ENCODE measurements around the gene PHLPP1.

Gene PHLPP1

DNA sequence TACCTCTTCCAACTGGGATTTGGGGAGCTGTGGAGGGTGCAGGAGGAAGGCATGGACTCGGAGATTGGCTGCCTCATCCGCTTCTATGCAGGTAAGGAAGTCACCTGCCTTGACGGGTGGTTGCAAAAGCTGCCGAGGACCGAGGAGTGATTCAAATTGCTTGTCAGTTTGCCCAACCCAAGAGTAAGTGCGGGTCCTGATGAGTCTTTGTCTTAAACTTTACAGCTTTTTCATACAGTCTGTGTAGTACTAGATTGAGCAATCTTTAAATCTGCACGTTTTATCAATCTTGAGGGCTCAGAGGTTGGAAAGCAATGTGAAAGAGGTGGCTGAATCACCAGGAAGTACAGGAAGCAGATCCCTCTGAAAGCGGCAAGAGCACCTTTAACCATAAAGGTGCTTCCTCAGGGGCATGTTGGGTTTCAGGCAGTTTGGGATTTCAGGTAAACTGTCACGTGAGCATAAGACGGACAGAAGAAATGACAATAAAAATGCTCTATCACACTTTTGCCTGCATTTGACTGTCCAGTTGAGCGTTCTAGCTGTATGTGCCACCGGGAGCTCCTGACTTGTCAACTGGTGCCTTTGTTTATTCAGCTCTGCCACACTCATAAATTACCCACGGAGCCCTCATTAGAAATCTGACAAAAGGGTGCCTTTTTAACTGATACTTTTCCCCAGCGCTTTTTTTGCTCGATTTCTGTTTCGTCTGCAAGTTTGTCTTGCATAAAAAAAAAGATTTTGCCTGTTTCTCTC is 2.0 kb downstream of the PHLPP1 start:
- Histone ChIP-seq H3K27me3 (ENCODE audit: insufficient read depth, poor library complexity, severe bottlenecking) (no peaks in the 10 kb centered on the region), H3K36me3 (ENCODE audit: low read depth) (no peaks in the 10 kb centered on the region), H3K9me3 (ENCODE audit: severe bottlenecking) (no peaks in the 10 kb centered on the region), H3K4me3 (ENCODE audit: severe bottlenecking) (peak overlapping the region; percentile 89), H3K4me1 (ENCODE audit: insufficient read depth, poor library complexity, severe bottlenecking) (peaks cover 9% of the 10 kb centered on the region), H3K27ac (ENCODE audit: poor library complexity, severe bottlenecking) (peak overlapping the region; percentile 87)
- DNase-seq (ENCODE audit: low spot score): peak; percentile 69
- TF ChIP-seq, protein P1, sequence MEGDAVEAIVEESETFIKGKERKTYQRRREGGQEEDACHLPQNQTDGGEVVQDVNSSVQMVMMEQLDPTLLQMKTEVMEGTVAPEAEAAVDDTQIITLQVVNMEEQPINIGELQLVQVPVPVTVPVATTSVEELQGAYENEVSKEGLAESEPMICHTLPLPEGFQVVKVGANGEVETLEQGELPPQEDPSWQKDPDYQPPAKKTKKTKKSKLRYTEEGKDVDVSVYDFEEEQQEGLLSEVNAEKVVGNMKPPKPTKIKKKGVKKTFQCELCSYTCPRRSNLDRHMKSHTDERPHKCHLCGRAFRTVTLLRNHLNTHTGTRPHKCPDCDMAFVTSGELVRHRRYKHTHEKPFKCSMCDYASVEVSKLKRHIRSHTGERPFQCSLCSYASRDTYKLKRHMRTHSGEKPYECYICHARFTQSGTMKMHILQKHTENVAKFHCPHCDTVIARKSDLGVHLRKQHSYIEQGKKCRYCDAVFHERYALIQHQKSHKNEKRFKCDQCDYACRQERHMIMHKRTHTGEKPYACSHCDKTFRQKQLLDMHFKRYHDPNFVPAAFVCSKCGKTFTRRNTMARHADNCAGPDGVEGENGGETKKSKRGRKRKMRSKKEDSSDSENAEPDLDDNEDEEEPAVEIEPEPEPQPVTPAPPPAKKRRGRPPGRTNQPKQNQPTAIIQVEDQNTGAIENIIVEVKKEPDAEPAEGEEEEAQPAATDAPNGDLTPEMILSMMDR (IDR thresholded peaks at IDR 0.05; ENCODE audit: poor library complexity, severe bottlenecking): no peak
- ATAC-seq (ENCODE audit: low read depth): peak; percentile 37

DNA sequence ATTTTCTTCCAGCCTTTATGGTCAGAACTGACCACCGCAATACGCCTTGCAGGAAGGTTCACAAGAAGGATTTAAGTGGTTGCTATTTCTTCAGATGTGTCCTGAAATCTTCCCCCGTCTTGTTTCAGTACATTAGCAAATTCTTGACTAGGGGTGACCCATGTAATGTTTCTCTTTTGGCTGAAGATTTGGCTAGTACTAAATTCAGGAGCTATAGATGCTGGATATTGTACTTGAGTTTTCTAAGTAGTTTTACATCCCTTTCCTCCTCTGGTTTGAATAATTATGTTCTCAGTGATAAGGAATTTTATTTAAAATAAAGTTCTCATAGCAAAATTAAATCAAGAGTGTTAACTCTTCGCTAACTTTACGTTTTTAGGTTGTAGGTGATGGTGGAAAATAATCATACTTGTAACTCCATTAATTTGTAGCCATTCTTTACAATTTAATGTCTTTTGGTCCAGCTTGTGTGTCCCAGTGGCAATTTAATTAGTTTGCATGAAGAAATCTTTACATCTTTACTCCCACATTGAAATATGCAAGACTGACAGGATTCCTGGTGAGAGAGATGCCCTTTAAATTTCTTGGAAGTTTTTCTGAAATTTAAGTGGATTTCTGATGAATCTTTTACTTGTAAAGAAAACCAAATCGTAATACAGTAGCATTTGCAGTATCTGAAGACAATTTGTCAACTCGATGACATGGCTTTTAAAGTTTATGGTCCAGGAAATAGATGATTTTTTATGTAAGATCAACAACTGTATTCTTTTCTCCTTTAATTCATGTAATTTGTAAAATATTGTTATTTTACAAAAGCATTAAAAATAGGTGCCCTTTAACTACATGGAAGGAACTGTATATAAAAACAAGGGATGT is 2.8 kb downstream of the PHLPP1 start:
- TF ChIP-seq, protein P1 (IDR thresholded peaks at IDR 0.05; ENCODE audit: poor library complexity, severe bottlenecking): no peak
- H3K27ac ChIP-seq (ENCODE audit: poor library complexity, severe bottlenecking): peak overlapping the region; percentile 87
- no peak for DNase-seq (ENCODE audit: low spot score)

DNA sequence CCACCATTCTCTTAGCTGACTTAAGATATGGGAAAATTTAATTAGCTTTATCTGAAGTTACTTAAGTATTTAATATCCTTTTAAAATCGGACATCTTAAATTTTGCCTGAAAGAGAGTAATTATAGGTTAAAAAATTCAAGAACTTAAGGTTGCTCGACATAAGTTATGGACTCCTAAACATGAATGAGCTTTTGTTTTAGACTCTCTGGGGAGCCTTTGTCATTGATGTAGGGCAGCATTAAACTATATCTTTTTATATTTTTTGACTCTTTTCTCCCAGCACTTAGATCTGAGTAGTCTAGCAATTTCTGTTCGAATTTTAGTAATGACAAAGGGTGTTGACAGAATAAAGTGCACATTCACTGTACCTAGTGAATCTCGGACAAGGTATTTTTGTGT is 4.7 kb downstream of the PHLPP1 start:
- TF ChIP-seq, protein P1 (IDR thresholded peaks at IDR 0.05; ENCODE audit: poor library complexity, severe bottlenecking): no peak
- Histone ChIP-seq H3K27ac (ENCODE audit: poor library complexity, severe bottlenecking) (no peak overlapping the region), H3K4me1 (ENCODE audit: insufficient read depth, poor library complexity, severe bottlenecking) (peaks cover 9% of the 10 kb centered on the region), H3K9me3 (ENCODE audit: severe bottlenecking) (no peaks in the 10 kb centered on the region), H3K36me3 (ENCODE audit: low read depth) (no peaks in the 10 kb centered on the region), H3K27me3 (ENCODE audit: insufficient read depth, poor library complexity, severe bottlenecking) (no peaks in the 10 kb centered on the region), H3K4me3 (ENCODE audit: severe bottlenecking) (no peak overlapping the region)
- DNase-seq (ENCODE audit: low spot score): no peak
- ATAC-seq (ENCODE audit: low read depth): no peak

More for the DNA sequence above, 2.8 kb downstream of the PHLPP1 start:
- peaks cover 9% of the 10 kb centered on the region for H3K4me1 ChIP-seq (ENCODE audit: insufficient read depth, poor library complexity, severe bottlenecking)
- no peak for ATAC-seq (ENCODE audit: low read depth)
- H3K9me3 ChIP-seq (ENCODE audit: severe bottlenecking): no peaks in the 10 kb centered on the region
- H3K4me3 ChIP-seq (ENCODE audit: severe bottlenecking): peak overlapping the region; percentile 89
- no peaks in the 10 kb centered on the region for H3K27me3 ChIP-seq (ENCODE audit: insufficient read depth, poor library complexity, severe bottlenecking)
- H3K36me3 ChIP-seq (ENCODE audit: low read depth): no peaks in the 10 kb centered on the region

DNA sequence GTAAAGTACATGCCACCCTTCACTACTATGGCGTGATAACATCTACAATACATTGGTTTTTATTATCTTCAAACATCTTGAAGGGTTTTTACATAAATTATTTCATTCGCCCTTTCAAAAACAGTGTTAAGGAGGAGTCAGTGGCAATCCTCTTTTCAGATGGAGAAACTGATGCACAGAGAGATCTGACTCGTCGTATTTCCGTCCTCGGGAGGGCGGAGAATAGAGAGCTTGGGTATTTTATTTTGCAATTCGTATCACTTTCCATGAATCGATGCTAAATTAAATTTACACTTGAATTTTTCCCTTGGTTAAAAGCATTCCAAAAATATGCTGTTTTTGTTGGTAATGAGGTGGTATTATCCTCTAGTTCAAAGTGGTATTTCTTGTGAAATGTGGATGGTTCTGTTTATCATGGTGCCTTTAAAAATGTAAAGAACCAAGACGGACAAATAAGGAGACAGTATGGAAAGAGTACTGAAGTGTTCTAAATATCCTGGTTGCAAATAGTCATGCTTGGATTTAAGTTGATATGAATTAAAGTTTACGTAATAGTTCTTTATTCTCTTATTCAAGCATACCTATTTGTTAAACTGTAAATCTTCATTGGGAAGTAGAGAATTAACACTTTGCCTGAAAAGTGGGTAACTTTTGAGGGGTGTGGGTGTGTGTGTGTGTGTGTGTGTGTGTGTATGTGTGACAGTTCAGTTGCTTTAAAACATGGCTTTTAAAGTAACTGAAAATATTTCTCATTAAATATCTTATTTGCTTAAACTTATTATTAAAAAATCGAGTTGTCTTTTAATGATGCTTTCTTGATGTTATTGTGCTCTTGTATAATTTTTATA is 5.6 kb downstream of the PHLPP1 start:
- H3K36me3 ChIP-seq (ENCODE audit: low read depth): no peaks in the 10 kb centered on the region
- H3K4me1 ChIP-seq (ENCODE audit: insufficient read depth, poor library complexity, severe bottlenecking): peaks cover 9% of the 10 kb centered on the region
- no peak overlapping the region for H3K4me3 ChIP-seq (ENCODE audit: severe bottlenecking)
- H3K9me3 ChIP-seq (ENCODE audit: severe bottlenecking): no peaks in the 10 kb centered on the region
- H3K27me3 ChIP-seq (ENCODE audit: insufficient read depth, poor library complexity, severe bottlenecking): no peaks in the 10 kb centered on the region
- DNase-seq (ENCODE audit: low spot score) (no peak), ATAC-seq (ENCODE audit: low read depth) (no peak)
- no peak overlapping the region for H3K27ac ChIP-seq (ENCODE audit: poor library complexity, severe bottlenecking)
- TF ChIP-seq, protein P1 (IDR thresholded peaks at IDR 0.05; ENCODE audit: poor library complexity, severe bottlenecking): no peak
